PC-3 (cell line): ENCODE results near the gene CTNNAL1. TPM values are rescaled to one million over a fixed set of nuclear protein-coding genes. Genes with fewer than 3 reads are reported as not detected.

Experiments used
- ATAC-seq: fragments of 200-7000 bp; cut with Tn5 transposase; 2 replicates; pipeline ENCODE4 v1.9.1; 2020; ENCODE audit warnings: mild to moderate bottlenecking, moderate library complexity
- BruUV-seq: library from RNA; stranded (reverse); fragments of 400-500 nt; replicated peaks from 2 replicates; lab custom pipeline; 2021; lab: Mats Ljungman, UMichigan
- CTCF ChIA-PET: fragments of 300-600 bp; sonication (Branson Sonifier 250); formaldehyde crosslinking; loops from one replicate; lab custom pipeline; 2022; ENCODE audit warnings: antibody characterized with exemption; lab: Charles Lee
- POLR2A ChIA-PET: fragments of 300-600 bp; sonication (Branson Sonifier 250); formaldehyde crosslinking; loops from one replicate; lab custom pipeline; 2022; ENCODE audit warnings: antibody characterized with exemption; ENCODE audit not compliant: unreplicated experiment; lab: Charles Lee
- DNase-seq: peaks from one replicate; pipeline ENCODE4 v3.0.0-alpha.2; 2015
- H2AFZ ChIP-seq: fragments of 300-600 bp; sonication (generic); 2 replicates; pipeline ENCODE4 v1.6.0; 2016; ENCODE audit warnings: antibody characterized with exemption, low read length
- H3F3A ChIP-seq: fragments of 300-600 bp; sonication (generic); one replicate; pipeline ENCODE4 v1.6.0; 2017; ENCODE audit warnings: antibody characterized with exemption, low read length, control low read depth, mild to moderate bottlenecking; ENCODE audit not compliant: unreplicated experiment
- H3K27ac ChIP-seq: fragments of 300-600 bp; sonication (generic); 2 replicates; pipeline ENCODE4 v1.5.1; 2016; ENCODE audit warnings: mild to moderate bottlenecking, low read length
- H3K27me3 ChIP-seq: fragments of 300-600 bp; sonication (generic); 2 replicates; pipeline ENCODE4 v1.6.1; 2016; ENCODE audit warnings: low read length, mixed read lengths
- H3K36me3 ChIP-seq: fragments of 300-600 bp; sonication (generic); 2 replicates; pipeline ENCODE4 v1.6.1; 2016; ENCODE audit warnings: low read depth, mixed run types, low read length, mixed read lengths
- H3K4me1 ChIP-seq: fragments of 300-600 bp; sonication (generic); 2 replicates; pipeline ENCODE4 v1.5.1; 2016; ENCODE audit warnings: low read length; ENCODE audit not compliant: insufficient read depth
- H3K4me2 ChIP-seq: fragments of 300-600 bp; sonication (generic); 2 replicates; pipeline ENCODE4 v1.6.0; 2016; ENCODE audit warnings: low read length
- H3K4me3 ChIP-seq: fragments of 300-600 bp; sonication (generic); 2 replicates; pipeline ENCODE4 v1.5.1; 2016; ENCODE audit warnings: mild to moderate bottlenecking, low read length, mixed read lengths
- H3K79me2 ChIP-seq: fragments of 300-600 bp; sonication (generic); 2 replicates; pipeline ENCODE4 v1.6.1; 2017; ENCODE audit warnings: low read length, mixed read lengths
- H3K9ac ChIP-seq: fragments of 300-600 bp; sonication (generic); 2 replicates; pipeline ENCODE4 v1.6.0; 2016; ENCODE audit warnings: mild to moderate bottlenecking, low read length
- H3K9me2 ChIP-seq: fragments of 300-600 bp; sonication (generic); replicated peaks from 2 replicates; pipeline ENCODE4 v1.6.1; 2016; ENCODE audit warnings: mixed run types, low read length, mixed read lengths
- H3K9me3 ChIP-seq: fragments of 300-600 bp; sonication (generic); 2 replicates; pipeline ENCODE4 v1.6.1; 2016; ENCODE audit warnings: low read length, mixed read lengths
- H4K20me1 ChIP-seq: fragments of 300-600 bp; sonication (generic); 2 replicates; pipeline ENCODE4 v1.6.1; 2016; ENCODE audit warnings: low read length, mixed read lengths
- EZH2 ChIP-seq: fragments of 300-600 bp; sonication (generic); IDR thresholded peaks from one replicate; pipeline ENCODE4 v1.6.1; 2017; ENCODE audit warnings: antibody characterized with exemption, mild to moderate bottlenecking, low read length; ENCODE audit not compliant: unreplicated experiment
- EZH2phosphoT487 ChIP-seq: fragments of 300-600 bp; sonication (generic); IDR thresholded peaks from 2 replicates; pipeline ENCODE4 v1.6.1; 2018; ENCODE audit warnings: mild to moderate bottlenecking, antibody characterized with exemption, low read length, borderline replicate concordance
- intact Hi-C: fragments of 100-400 bp; cut with micrococcal nuclease; formaldehyde crosslinking; loops from 2 replicates; pipeline ENCODE4 v1.9.0; 2023
- total RNA-seq: library from RNA; depleted of rRNA; stranded (reverse); fragments of >200 nt; gene quantifications from 2 replicates; pipeline ENCODE4 v1.2.3, GENCODE V29; 2014
- TF ChIP-seq, protein P1 (sequence below): fragments of 300-600 bp; sonication (generic); conservative IDR thresholded peaks from 2 replicates; pipeline ENCODE4 v1.5.1; 2017; ENCODE audit warnings: antibody characterized with exemption, low read depth, mild to moderate bottlenecking, low read length

CTNNAL1 gene
- total RNA-seq, 1 experiment from 2014 or later, result 97.7 TPM

DNA sequence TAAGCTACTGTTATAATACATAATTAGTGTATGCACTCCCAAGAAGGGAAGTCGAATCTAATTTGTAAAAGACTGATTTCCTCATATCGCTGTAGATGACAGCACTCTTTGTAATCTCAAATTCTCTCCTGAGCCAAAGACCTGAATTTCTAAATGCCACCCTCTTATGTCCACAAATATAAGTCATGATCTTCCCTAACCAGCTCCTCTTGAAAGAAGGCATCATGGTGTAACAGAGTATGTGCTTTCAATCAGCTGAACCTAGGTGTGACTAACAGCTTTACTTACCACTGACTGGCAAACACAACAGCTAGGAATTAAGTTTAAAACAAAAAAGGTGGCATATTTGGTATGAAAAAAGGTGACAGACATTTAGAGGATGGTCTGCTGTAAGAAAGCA, 34.0 kb upstream of the CTNNAL1 start:
- intact Hi-C loops, result no loop called here
- no peak overlapping the region for H3K4me3 ChIP-seq
- H3K79me2 ChIP-seq, result no peaks in the 10 kb centered on the region
- H3K27ac ChIP-seq, result no peak overlapping the region
- H3K4me2 ChIP-seq, result no peak overlapping the region
- DNase-seq, result no peak
- no peak overlapping the region for H2AFZ ChIP-seq
- ChIA-PET CTCF (no interaction called here), POLR2A (no interaction called here)
- peaks cover 33% of the 10 kb centered on the region for H3K36me3 ChIP-seq
- no peak for TF ChIP-seq EZH2phosphoT487
- no peak for TF ChIP-seq EZH2
- TF ChIP-seq, protein P1, sequence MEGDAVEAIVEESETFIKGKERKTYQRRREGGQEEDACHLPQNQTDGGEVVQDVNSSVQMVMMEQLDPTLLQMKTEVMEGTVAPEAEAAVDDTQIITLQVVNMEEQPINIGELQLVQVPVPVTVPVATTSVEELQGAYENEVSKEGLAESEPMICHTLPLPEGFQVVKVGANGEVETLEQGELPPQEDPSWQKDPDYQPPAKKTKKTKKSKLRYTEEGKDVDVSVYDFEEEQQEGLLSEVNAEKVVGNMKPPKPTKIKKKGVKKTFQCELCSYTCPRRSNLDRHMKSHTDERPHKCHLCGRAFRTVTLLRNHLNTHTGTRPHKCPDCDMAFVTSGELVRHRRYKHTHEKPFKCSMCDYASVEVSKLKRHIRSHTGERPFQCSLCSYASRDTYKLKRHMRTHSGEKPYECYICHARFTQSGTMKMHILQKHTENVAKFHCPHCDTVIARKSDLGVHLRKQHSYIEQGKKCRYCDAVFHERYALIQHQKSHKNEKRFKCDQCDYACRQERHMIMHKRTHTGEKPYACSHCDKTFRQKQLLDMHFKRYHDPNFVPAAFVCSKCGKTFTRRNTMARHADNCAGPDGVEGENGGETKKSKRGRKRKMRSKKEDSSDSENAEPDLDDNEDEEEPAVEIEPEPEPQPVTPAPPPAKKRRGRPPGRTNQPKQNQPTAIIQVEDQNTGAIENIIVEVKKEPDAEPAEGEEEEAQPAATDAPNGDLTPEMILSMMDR, result no peak
- H3K9me2 ChIP-seq, result no peaks in the 10 kb centered on the region
- no peaks in the 10 kb centered on the region for H3F3A ChIP-seq
- BruUV-seq, result no TSS peak
- ATAC-seq, result no peak
- H3K9me3 ChIP-seq, result no peaks in the 10 kb centered on the region
- no peaks in the 10 kb centered on the region for H4K20me1 ChIP-seq
- H3K27me3 ChIP-seq, result no peaks in the 10 kb centered on the region
- peaks cover 7% of the 10 kb centered on the region; the same call in 1 of the 2 replicates for H3K4me1 ChIP-seq
- H3K9ac ChIP-seq, result no peak overlapping the region

DNA sequence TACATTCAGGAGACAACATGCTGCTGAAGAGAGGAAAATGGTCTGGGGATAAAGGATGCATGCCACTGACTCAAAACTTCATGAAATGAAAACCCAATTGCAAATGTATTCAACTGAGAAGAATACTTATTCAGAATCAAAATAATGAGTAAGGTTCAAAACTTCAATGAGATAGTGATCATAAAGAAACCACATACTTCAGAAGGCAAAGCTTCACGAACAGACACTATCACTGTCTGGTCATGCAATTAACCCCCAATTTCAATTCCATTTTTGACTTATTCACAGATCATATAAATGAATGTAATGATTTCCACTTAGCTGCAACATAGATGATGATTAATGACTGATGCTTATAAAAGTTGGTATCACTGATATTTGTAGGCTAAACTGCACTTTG, 33.0 kb upstream of the CTNNAL1 start:
- Histone ChIP-seq H3F3A (no peaks in the 10 kb centered on the region), H3K9me3 (no peaks in the 10 kb centered on the region), H3K4me3 (no peak overlapping the region), H3K79me2 (no peaks in the 10 kb centered on the region), H3K36me3 (peaks cover 33% of the 10 kb centered on the region), H3K9ac (no peak overlapping the region), H3K9me2 (no peaks in the 10 kb centered on the region), H3K27me3 (no peaks in the 10 kb centered on the region), H3K27ac (no peak overlapping the region), H3K4me2 (no peak overlapping the region), H3K4me1 (peaks cover 7% of the 10 kb centered on the region; the same call in 1 of the 2 replicates), H4K20me1 (no peaks in the 10 kb centered on the region), H2AFZ (no peak overlapping the region)
- ATAC-seq, result no peak
- CTCF ChIA-PET, result no interaction called here
- no peak for TF ChIP-seq EZH2phosphoT487
- TF ChIP-seq, protein P1, result no peak
- intact Hi-C loops, result no loop called here
- no TSS peak for BruUV-seq
- POLR2A ChIA-PET, result no interaction called here
- no peak for DNase-seq

DNA sequence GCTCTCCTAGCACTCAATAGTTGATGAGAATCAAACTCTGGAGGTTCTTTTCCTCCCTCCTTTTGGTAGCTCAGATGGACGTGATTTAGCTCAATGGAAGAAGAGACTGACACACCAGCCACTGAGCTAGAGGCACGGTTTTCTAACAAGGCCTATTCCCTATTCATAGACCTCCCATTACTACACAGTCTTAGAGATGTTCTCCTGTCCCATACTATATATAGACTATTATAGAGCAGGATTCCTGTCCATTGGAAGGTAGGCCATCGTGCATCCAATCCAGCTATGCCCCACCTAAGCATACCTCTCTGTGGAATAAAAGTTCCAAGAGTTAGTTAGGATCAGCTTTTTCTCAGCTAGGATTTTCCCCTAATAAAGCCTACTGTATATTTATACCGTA, 30.3 kb upstream of the CTNNAL1 start:
- Histone ChIP-seq H2AFZ (no peak overlapping the region), H3K4me3 (no peak overlapping the region), H3K9ac (no peak overlapping the region), H3F3A (no peaks in the 10 kb centered on the region), H3K4me1 (peaks cover 18% of the 10 kb centered on the region), H3K4me2 (no peak overlapping the region), H4K20me1 (0 out of 2 replicates have a peak, but pooled peaks cover 3% of the 10 kb centered on the region), H3K27ac (no peak overlapping the region), H3K79me2 (no peaks in the 10 kb centered on the region), H3K27me3 (no peaks in the 10 kb centered on the region), H3K9me2 (no peaks in the 10 kb centered on the region), H3K9me3 (no peaks in the 10 kb centered on the region), H3K36me3 (peaks cover 28% of the 10 kb centered on the region; the same call in 1 of the 2 replicates)
- intact Hi-C loops, result no loop called here
- DNase-seq (no peak), ATAC-seq (no peak)
- no peak for TF ChIP-seq EZH2phosphoT487
- TF ChIP-seq EZH2, result no peak
- TF ChIP-seq, protein P1, result no peak
- ChIA-PET POLR2A (interaction anchor here (0.5 kb wide), 1 partner anchor 18 kb away, joined by 3 read pairs; no protein-coding TSS in a partner anchor), CTCF (no interaction called here)
- no TSS peak for BruUV-seq
